ENCODE data around the gene ZNF609.

DNA sequence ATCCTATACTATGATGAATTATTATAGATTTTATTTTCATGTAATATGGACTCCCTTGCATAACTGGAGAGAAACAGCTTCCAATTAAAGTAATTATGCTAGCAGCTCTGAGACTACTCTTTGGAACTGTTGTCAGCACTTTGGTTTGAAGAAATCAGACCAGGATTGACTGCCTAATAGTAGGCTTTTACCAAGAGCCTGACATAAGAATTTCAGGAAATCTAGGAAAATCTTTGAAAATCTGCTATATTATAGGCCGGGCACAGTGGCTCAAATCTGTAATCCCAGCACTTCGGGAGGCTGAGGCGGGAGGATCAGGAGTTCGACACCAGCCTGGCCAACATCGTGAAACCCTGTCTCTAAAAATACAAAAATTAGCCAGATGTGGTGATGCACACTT is 62.9 kb downstream of the ZNF609 start:
- TF ChIP-seq, protein P1, sequence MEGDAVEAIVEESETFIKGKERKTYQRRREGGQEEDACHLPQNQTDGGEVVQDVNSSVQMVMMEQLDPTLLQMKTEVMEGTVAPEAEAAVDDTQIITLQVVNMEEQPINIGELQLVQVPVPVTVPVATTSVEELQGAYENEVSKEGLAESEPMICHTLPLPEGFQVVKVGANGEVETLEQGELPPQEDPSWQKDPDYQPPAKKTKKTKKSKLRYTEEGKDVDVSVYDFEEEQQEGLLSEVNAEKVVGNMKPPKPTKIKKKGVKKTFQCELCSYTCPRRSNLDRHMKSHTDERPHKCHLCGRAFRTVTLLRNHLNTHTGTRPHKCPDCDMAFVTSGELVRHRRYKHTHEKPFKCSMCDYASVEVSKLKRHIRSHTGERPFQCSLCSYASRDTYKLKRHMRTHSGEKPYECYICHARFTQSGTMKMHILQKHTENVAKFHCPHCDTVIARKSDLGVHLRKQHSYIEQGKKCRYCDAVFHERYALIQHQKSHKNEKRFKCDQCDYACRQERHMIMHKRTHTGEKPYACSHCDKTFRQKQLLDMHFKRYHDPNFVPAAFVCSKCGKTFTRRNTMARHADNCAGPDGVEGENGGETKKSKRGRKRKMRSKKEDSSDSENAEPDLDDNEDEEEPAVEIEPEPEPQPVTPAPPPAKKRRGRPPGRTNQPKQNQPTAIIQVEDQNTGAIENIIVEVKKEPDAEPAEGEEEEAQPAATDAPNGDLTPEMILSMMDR (IDR thresholded peaks at IDR 0.05), result no peak
- no peak for TF ChIP-seq POLR2A (IDR thresholded peaks at IDR 0.05)
